CD1c-positive myeloid dendritic cell (primary cell): Measurements from ENCODE around the gene PRIM2.
"Not testable (repeated sequence)": the region's sequence is repeated elsewhere in the genome, so short reads cannot be mapped to it uniquely, and the experiment has no call there.

Experiments
- DNase-seq: peaks from one replicate; pipeline ENCODE4 v3.0.0-alpha.2; 2016; ENCODE audit errors: extremely low spot score

PRIM2 gene

GRCh38 chr6:57445790-57446468, 128.5 kb downstream of the PRIM2 start:
- not testable (repeated sequence) for DNase-seq

GRCh38 chr6:57449496-57450066, 132.2 kb downstream of the PRIM2 start:
- not testable (repeated sequence) for DNase-seq

GRCh38 chr6:57459781-57460180, 142.4 kb downstream of the PRIM2 start:
- not testable (repeated sequence) for DNase-seq

GRCh38 chr6:57461022-57461421, 143.6 kb downstream of the PRIM2 start:
- DNase-seq, result not testable (repeated sequence)

- DNase-seq, result not testable (repeated sequence)
These were observed 146.4 kb downstream of the PRIM2 start for GRCh38 chr6:57463809-57464208.

- not testable (repeated sequence) for DNase-seq
These were observed 148.5 kb downstream of the PRIM2 start for GRCh38 chr6:57465968-57466367.

- no peak for DNase-seq
These were observed 151.6 kb downstream of the PRIM2 start for GRCh38 chr6:57469072-57469471.

- not testable (repeated sequence) for DNase-seq
These were observed 152.7 kb downstream of the PRIM2 start for GRCh38 chr6:57470148-57470547.

GRCh38 chr6:57471314-57471864, 154.0 kb downstream of the PRIM2 start:
- DNase-seq, result not testable (repeated sequence)

- not testable (repeated sequence) for DNase-seq
These were observed 155.5 kb downstream of the PRIM2 start for GRCh38 chr6:57472861-57473362.

- not testable (repeated sequence) for DNase-seq
These were observed 157.5 kb downstream of the PRIM2 start for GRCh38 chr6:57474862-57475475.

GRCh38 chr6:57475656-57476055, 158.2 kb downstream of the PRIM2 start:
- not testable (repeated sequence) for DNase-seq

GRCh38 chr6:57480194-57480593, 162.8 kb downstream of the PRIM2 start:
- DNase-seq, result not testable (repeated sequence)

- not testable (repeated sequence) for DNase-seq
These were observed 163.7 kb downstream of the PRIM2 start for GRCh38 chr6:57481121-57481520.

GRCh38 chr6:57482471-57482870, 165.0 kb downstream of the PRIM2 start:
- DNase-seq, result not testable (repeated sequence)

- not testable (repeated sequence) for DNase-seq
These were observed 169.2 kb downstream of the PRIM2 start for GRCh38 chr6:57486494-57487081.

GRCh38 chr6:57488551-57488950, 171.1 kb downstream of the PRIM2 start:
- DNase-seq, result not testable (repeated sequence)

- not testable (repeated sequence) for DNase-seq
These were observed 172.5 kb downstream of the PRIM2 start for GRCh38 chr6:57489887-57490286.

- DNase-seq, result not testable (repeated sequence)
These were observed 174.4 kb downstream of the PRIM2 start for GRCh38 chr6:57491795-57492194.

GRCh38 chr6:57496251-57496650, 178.8 kb downstream of the PRIM2 start:
- not testable (repeated sequence) for DNase-seq

GRCh38 chr6:57500368-57501021, 183.1 kb downstream of the PRIM2 start:
- not testable (repeated sequence) for DNase-seq
